Measurements from ENCODE around the gene PRPSAP2. TPM values are rescaled to one million over a fixed set of nuclear protein-coding genes. Genes with fewer than 3 reads are reported as not detected.

The PRPSAP2 gene
- total RNA-seq: 30.9 and 34.6 TPM in 2 replicates

DNA sequence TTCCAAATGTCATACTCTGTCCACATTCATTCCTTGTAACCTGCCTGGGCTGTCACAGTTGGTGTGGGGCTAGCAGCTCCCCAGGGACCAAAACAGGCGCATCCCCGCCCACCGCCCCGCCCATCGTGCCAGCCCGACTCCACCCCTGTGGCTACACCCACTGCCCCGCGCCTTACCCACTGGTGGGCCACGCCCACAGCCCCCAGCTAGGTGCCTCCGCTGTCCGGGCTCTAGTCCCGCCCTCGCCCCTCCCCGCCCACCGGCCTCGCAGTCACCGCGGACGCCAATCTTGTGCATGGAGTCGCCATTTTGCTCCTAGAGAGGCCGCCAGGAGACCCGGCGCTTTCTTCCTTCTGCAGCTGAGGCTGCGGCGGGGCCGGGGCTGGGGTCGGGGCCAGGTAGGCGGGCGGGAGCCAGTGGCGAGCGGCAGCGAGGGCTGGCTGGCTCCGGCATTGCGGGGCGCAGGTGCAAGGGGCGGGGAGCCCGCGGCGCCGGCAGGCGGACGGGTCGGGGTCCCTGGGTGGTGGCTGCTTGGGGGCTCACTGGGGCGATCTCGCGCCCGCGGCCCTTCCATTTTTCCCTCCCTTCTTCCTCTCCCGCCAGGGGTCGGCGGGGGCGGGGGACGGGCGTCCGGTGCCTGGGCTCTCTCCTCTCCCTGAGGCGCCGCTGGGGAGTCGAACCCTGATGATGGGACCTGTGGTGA, at the start of gene PRPSAP2:
Gene PRPSAP2, plus strand, starts transcription at position 268 of the 703 bp plus-strand sequence. CDS start 7,703 bp downstream, outside the sequence.

GRCh38 chr17:18951941-18952842, 94.3 kb downstream of the PRPSAP2 start, which contains the start of gene SLC5A10:
Gene SLC5A10, plus strand, starts transcription at chr17:18952165. Its CDS starts 41 bp downstream, at chr17:18952206.

Other genes with a start within 250 kb of the PRPSAP2 start
- not detected in 2 replicates for gene TBC1D28, start 213.7 kb upstream of the PRPSAP2 start, total RNA-seq
- gene FOXO3B, start 175.8 kb upstream of the PRPSAP2 start, total RNA-seq: 2.8 and 5.9 TPM in 2 replicates
- gene FBXW10, start 114.1 kb upstream of the PRPSAP2 start, total RNA-seq: 0.09 TPM in 1 of 2 replicates, not detected in the other
- gene TVP23B, start 76.9 kb upstream of the PRPSAP2 start, total RNA-seq: 42.7 and 44.2 TPM in 2 replicates
- gene SLC5A10, start 94.0 kb downstream of the PRPSAP2 start, total RNA-seq: 0.05 TPM in 1 of 2 replicates, not detected in the other
- gene FAM83G, start 146.6 kb downstream of the PRPSAP2 start, total RNA-seq: 48.5 and 61.9 TPM in 2 replicates
- 0.05 and 0.07 TPM in 2 replicates for gene GRAP, start 188.8 kb downstream of the PRPSAP2 start, total RNA-seq